ENCODE data around the gene OTUD5. TPM values are rescaled to one million over a fixed set of nuclear protein-coding genes. Genes with fewer than 3 reads are reported as not detected.

OTUD5 gene
- total and polyA plus RNA-seq, 2 of the 13 experiments (the other 11 are each of a cell fraction or from before 2014, with no cell fraction given): 18.4 to 42.2 TPM

DNA sequence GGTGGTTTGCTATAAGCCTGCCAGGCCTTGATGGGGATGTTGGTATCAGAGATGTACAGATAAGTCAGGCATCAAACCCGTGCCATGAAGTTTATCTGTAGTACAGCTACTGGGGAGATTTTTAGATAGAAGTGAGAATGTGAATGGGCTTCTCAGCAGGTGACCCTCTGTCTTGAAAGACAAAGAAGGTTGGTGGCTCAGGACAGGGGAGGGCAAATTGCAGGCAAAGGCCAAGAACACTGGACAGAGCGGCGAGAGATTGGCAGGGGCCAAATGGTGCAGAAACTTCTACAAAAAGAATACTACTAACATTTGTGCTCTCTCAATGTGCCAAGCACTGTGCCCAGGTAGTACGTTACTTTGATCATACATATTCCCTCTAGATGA lies 36.7 kb downstream of the OTUD5 start:
- DNase-seq (ENCODE audit: low spot score) (no peak), ATAC-seq (no peak), FAIRE-seq (no peak)
- CTCF ChIA-PET (ENCODE audit: low intra/inter-chr PET ratio, low total read pairs): no interaction called here
- POLR2A ChIA-PET: interaction anchor here (0.5 kb wide), 1 partner anchor 79 kb away, joined by 3 read pairs; no protein-coding TSS in a partner anchor
- intact Hi-C loops (cut with micrococcal nuclease; ENCODE audit: unreplicated experiment) (no loop called here), in situ Hi-C loops (cut with HindIII; ENCODE audit: extremely low pct_ligation_motif_present, low pct_unique_long_range_greater_than_20kb) (no loop called here)
- peaks cover 28% of the 10 kb centered on the region for H3K4me1 ChIP-seq (ENCODE audit: insufficient read depth, low read length)
- H3K4me2 ChIP-seq (ENCODE audit: low read depth, low read length): no peak overlapping the region
- no peak overlapping the region for H3K27ac ChIP-seq (ENCODE audit: extremely low read length, insufficient read depth, low read length)
- H4K20me1 ChIP-seq (ENCODE audit: insufficient read depth, low read length): no peaks in the 10 kb centered on the region
- H3K4me3 ChIP-seq (replicated peaks in 1 of 3; ENCODE audit: insufficient read depth in 1 of 3, low read depth in 2 of 3, low read length in 3 of 3): no peak overlapping the region
- WGBS (ENCODE audit: low lambda C conversion rate): 98% methylated on average over 4 of the region's 4 CpGs
- BruUV-seq (replicated peaks): no TSS peak
- no peak overlapping the region for H3K9ac ChIP-seq (ENCODE audit: insufficient read depth, low read depth, low read length)
- peaks cover 13% of the 10 kb centered on the region for H3K79me2 ChIP-seq (ENCODE audit: insufficient read depth, low read length)
- TF ChIP-seq MLLT10 (CRISPR knock-in tag; IDR thresholded peaks at IDR 0.05) (no peak), ZNF7 (CRISPR knock-in tag; IDR thresholded peaks at IDR 0.05) (no peak), IRF9 (CRISPR knock-in tag; IDR thresholded peaks at IDR 0.05; ENCODE audit: borderline replicate concordance) (no peak), DZIP1 (CRISPR knock-in tag; IDR thresholded peaks at IDR 0.05) (no peak), ZNF431 (CRISPR knock-in tag; IDR thresholded peaks at IDR 0.05; ENCODE audit: borderline replicate concordance, low read depth) (no peak), ARNT (IDR thresholded peaks at IDR 0.05) (no peak), SNRNP70 (IDR thresholded peaks at IDR 0.05; ENCODE audit: low read depth, low read length) (no peak), ZNF776 (CRISPR knock-in tag; IDR thresholded peaks at IDR 0.05) (no peak)
- TF ChIP-seq, protein P1, sequence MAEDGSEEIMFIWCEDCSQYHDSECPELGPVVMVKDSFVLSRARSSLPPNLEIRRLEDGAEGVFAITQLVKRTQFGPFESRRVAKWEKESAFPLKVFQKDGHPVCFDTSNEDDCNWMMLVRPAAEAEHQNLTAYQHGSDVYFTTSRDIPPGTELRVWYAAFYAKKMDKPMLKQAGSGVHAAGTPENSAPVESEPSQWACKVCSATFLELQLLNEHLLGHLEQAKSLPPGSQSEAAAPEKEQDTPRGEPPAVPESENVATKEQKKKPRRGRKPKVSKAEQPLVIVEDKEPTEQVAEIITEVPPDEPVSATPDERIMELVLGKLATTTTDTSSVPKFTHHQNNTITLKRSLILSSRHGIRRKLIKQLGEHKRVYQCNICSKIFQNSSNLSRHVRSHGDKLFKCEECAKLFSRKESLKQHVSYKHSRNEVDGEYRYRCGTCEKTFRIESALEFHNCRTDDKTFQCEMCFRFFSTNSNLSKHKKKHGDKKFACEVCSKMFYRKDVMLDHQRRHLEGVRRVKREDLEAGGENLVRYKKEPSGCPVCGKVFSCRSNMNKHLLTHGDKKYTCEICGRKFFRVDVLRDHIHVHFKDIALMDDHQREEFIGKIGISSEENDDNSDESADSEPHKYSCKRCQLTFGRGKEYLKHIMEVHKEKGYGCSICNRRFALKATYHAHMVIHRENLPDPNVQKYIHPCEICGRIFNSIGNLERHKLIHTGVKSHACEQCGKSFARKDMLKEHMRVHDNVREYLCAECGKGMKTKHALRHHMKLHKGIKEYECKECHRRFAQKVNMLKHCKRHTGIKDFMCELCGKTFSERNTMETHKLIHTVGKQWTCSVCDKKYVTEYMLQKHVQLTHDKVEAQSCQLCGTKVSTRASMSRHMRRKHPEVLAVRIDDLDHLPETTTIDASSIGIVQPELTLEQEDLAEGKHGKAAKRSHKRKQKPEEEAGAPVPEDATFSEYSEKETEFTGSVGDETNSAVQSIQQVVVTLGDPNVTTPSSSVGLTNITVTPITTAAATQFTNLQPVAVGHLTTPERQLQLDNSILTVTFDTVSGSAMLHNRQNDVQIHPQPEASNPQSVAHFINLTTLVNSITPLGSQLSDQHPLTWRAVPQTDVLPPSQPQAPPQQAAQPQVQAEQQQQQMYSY (CRISPR knock-in tag; IDR thresholded peaks at IDR 0.05): no peak
- TF ChIP-seq, protein P2, sequence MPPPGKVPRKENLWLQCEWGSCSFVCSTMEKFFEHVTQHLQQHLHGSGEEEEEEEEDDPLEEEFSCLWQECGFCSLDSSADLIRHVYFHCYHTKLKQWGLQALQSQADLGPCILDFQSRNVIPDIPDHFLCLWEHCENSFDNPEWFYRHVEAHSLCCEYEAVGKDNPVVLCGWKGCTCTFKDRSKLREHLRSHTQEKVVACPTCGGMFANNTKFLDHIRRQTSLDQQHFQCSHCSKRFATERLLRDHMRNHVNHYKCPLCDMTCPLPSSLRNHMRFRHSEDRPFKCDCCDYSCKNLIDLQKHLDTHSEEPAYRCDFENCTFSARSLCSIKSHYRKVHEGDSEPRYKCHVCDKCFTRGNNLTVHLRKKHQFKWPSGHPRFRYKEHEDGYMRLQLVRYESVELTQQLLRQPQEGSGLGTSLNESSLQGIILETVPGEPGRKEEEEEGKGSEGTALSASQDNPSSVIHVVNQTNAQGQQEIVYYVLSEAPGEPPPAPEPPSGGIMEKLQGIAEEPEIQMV (CRISPR knock-in tag; IDR thresholded peaks at IDR 0.05; ENCODE audit: low read depth): no peak
- no peaks in the 10 kb centered on the region for H3K9me3 ChIP-seq (ENCODE audit: low read length)
- peaks cover 4 to 12% of the 10 kb centered on the region in 2 experiments; a peak in 4 of 5 replicates for H3K36me3 ChIP-seq (replicated peaks in 1 of 2; ENCODE audit: control insufficient read depth in 1 of 2, insufficient read depth in 2 of 2, low read length in 2 of 2)
- H3K27me3 ChIP-seq (ENCODE audit: control insufficient read depth in 1 of 2, insufficient read depth in 2 of 2, low read length in 2 of 2): no peaks in the 10 kb centered on the region
- H2AFZ ChIP-seq (ENCODE audit: low read length): no peak overlapping the region
